Measurements from ENCODE around the gene MGAT5B.

MGAT5B gene

DNA sequence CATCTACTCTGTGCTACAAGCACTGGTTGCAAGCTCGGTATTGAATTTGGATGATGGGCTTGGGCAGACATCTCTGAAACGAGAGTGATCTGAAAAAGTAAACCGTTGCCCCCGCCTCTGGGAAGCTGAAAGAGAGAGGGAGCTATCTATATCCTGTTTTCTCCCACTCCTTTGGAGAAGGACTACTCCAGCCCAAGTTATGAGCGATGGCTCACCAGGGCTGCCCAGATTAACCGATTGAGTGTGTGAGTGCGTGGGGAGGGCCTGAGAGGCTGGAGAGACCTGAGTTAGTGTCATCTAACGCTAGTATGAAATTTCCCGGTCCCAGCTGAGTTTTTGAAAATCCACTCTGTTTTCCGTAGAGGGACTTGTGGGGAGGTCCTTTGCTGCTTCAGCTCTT is 11.5 kb downstream of the MGAT5B start:
- DNase-seq, result no peak

DNA sequence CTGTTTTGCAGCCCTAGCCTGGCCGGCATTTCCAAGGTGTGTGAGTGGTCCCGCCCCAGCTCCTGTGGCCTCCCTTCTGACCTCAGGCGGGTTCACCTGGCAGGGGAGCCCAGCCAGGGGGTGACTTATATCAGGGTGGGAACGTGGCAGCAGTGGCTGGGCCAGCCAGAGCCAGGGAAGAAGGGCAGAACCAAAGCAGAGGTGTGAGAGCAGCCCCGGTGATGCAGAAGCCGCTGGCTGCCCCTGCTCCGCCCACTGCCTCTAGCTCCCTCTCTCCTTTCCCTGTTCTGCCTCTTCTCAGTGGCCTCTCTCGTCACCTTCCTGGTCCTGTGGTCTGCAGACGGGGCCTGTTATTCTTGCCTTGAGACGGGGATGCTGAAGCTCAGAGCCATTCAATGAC is 12.1 kb downstream of the MGAT5B start:
- DNase-seq, result no peak

GRCh38 chr17:76880971-76881370 is 12.8 kb downstream of the MGAT5B start:
- DNase-seq, result no peak

GRCh38 chr17:76881408-76881807 is 13.2 kb downstream of the MGAT5B start:
- no peak for DNase-seq

DNA sequence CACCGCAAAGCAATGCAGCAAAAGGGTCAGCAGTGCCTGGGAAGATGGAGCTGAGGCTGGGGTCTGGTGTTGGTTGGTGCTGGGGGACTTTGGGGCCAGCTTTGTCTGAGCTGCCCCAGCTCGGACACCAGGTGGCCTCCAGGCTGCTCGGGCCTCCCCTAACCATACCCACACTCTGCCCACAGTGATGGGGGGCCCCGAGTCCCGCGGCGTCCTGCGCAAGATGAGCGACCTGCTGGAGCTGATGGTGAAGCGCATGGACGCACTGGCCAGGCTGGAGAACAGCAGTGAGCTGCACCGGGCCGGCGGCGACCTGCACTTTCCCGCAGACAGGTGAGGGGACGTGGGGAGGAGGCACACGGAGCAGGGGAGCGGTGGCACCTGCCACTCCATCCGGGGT is 13.8 kb downstream of the MGAT5B start:
- no peak for DNase-seq

DNA sequence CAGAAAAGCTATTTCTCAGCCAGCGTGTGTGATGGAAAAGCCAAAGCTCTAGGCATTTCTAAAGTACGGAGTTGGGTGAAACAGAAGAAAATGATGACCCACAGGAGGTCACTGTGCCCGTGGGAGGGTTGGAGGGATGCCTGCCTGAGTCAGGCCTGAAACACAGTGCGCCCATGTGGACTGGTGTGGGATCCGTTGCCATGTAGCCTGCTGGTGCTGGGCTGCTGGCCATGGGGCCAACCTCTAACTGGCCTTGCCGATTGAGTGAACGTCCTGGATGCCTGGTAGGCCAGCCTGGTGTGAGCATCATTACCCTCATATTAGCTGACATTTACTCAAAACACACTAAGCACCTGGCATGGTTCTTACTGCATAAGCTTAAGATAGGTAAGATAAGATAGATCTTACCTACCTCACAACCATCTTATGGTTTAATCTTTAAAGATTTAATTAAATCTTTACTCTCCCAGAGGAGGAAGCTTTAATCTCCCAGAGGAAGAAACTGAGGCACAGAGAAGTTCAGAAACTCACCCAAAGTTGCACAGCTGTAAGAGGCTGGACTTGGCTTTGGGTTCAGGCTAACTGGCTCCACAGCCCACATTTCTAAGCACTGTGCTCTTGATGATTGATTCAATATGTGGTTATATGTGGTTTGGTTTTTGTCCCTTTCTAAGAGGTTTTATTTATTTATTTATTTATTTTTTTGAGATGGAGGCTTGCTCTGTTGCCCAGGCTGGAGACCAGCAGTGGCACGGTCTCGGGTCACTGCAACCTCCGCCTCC is 15.7 kb downstream of the MGAT5B start:
- DNase-seq, result no peak

GRCh38 chr17:76884995-76885893 is 17.0 kb downstream of the MGAT5B start:
- no peak for DNase-seq

GRCh38 chr17:76885894-76886290 is 17.7 kb downstream of the MGAT5B start:
- DNase-seq, result no peak

- no peak for DNase-seq
Observed at GRCh38 chr17:76886395-76886794, 18.2 kb downstream of the MGAT5B start.

DNA sequence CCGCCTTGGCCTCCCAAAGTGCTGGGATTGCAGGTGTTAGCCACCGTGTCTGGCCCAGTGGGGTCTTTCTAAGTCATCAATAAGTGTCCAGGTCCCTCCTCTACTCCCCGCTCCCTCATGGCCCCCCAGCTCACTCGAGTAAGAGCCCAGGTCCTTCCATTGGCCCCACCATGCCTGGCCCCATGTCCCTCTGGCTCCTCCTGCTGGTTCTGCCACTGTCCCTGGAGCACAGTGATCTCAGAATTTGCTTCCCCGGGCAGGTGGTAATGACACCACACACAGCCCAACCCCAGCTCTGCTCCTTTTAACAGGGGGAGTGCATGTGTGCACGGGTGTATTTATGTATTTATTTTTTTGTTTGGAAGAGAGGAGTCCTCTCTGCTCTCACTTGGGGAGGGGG is 19.6 kb downstream of the MGAT5B start:
- no peak for DNase-seq

GRCh38 chr17:76888661-76889060 is 20.5 kb downstream of the MGAT5B start:
- no peak for DNase-seq

GRCh38 chr17:76889323-76889722 is 21.1 kb downstream of the MGAT5B start:
- no peak for DNase-seq

GRCh38 chr17:76892329-76892728 is 24.1 kb downstream of the MGAT5B start:
- DNase-seq, result no peak

DNA sequence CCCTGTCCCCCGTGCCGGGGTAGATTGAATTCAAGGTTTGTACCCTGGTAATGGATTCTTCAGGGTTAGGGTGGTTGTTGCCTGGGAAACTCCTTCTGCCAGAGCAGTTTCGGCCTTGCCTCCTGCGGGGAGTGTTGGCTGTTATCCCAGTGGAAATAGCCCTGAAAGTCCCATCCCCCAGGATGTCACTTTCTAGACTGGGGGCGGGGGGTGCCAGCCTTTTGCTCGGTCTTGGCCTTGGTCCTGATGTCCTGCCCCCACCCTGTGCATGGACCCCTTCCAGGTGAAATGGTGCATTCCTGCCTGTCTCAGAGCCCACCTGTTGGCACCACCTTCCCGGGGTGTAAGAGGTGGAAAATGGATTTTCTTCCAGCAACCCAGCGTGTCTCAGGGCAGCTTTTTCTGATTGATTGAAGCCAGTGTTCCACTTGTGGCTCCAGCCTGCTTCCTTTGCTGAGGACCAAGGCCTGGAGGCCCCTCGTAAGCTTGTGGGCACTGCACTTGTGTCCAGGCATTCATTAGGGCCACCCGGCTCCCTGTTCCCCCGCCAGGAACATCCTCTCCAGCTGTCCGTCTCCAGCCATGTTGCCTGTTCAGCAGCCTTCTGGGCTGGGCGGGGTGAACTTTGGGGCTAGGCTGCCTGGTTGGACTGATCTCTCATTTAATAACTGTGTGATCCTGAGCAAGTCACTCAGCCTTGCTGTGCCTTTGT is 25.6 kb downstream of the MGAT5B start:
- no peak for DNase-seq

DNA sequence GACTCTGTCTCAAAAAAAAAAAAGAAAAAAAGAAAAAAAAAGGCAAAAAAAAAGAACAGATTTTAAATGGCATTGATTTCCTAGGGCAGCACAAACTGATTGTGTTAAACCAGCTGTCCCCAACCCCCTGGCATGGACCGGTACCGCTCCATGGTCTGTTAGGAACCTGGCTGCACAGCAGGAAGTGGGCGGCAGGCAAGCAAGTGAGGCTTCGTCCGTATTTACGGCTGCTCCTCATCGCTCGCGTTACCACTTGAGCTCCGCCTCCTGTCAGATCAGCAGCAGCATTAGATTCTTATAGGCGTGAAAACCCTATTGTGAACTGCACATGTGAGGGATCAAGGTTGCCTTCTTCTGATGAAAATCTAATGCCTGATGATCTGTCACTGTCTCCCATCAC is 26.6 kb downstream of the MGAT5B start:
- DNase-seq, result no peak

DNA sequence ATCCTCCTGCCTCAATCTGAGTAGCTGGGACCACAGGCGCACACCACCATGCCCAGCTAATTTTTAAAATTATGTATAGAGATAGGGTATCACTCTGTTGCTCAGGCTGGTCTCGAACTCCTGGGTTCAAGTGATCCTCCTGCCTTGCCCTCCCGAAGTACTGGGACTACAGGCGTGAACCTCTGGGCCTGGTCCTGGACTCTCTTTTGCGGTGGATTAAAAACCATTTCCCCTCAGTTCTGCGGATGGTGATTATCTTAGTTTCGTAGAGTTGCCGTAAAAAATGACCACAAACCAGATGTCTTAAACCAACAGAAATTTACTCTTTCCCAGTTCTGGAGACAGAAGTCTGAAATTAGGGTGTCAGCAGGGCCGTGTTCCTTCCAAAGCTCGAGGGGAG is 28.8 kb downstream of the MGAT5B start:
- DNase-seq, result no peak

DNA sequence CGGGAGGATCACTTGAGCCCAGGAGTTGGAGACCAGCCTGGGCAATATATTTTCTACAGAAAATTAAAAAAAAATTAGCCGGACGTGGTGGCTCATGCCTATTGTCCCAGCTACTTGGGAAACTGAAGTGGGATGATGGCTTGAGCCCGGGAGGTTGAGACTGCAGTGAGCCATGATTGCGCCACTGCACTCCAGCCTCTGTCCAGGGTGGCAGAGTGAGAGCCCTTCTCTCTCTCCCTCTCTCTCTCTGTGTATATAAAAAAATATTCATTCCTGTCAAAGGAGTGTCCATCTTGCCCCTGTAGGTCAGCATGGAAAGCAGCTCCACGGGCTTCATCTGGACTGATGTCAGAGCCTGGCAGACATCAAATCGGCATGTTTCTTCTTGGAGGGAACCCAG is 31.2 kb downstream of the MGAT5B start:
- DNase-seq, result no peak

- DNase-seq, result no peak
Observed at GRCh38 chr17:76900723-76901122, 32.5 kb downstream of the MGAT5B start.

DNA sequence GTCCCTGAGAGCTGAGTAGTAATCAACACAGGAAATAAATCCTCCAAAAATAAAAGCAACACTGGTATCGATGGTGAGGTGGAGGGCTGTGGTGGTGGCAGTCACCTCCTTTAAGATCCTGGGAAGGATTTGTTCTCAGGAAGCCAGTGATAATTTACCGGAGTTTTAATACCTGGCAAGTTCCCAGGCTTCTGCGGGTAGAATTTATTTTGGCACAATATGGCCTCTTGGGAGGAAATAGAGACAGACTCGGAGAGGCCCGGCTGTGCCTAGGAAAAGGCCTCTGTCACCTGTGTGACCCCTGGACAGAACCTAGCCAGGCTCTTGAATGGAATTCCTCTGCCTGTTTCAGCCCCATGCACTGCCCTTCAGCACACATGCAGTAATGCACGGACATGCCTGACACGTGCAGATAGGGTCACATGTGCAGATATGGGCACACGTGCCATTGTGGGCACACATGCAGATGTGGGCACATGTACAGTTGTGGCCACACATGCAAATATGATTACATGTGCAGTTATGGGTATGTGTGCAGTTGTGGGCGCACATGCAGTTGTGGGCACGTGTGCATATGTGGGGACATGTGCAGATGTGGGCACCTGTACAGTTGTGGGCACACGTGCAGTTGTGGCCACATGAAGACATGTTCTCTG is 33.5 kb downstream of the MGAT5B start:
- DNase-seq, result no peak

DNA sequence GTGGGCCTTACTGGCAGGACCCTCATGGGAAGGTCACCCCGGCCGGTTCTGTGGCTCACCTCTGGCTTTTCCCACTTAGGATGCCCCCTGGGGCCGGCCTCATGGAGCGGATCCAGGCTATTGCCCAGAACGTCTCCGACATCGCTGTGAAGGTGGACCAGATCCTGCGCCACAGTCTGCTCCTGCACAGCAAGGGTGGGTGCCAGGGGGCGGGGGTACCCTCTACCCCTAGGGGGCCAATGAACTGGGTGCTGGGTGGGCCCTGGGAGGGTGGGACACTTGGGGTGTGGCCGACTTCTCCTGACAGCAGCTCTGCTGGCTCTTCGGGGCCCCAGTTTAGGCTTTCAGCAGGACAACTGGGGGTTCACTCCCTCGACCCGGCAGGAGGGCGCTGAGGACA is 34.3 kb downstream of the MGAT5B start:
- no peak for DNase-seq

GRCh38 chr17:76903631-76904030 is 35.4 kb downstream of the MGAT5B start:
- no peak for DNase-seq

DNA sequence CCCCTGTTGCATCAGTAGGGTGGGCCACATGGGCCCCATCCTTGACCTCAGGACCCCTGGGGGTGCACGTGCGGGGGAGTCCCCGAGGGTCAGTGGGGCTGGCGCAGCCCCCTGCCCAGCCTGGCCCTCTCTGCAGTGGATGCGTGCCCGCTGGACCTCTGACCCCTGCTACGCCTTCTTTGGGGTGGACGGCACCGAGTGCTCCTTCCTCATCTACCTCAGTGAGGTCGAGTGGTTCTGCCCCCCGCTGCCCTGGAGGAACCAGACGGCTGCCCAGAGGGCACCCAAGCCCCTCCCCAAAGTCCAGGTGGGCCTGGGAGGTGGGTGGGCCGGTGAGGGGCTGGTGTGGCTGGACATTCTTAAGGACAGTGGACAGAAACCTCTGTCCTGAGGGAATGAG is 35.9 kb downstream of the MGAT5B start:
- DNase-seq, result no peak

DNA sequence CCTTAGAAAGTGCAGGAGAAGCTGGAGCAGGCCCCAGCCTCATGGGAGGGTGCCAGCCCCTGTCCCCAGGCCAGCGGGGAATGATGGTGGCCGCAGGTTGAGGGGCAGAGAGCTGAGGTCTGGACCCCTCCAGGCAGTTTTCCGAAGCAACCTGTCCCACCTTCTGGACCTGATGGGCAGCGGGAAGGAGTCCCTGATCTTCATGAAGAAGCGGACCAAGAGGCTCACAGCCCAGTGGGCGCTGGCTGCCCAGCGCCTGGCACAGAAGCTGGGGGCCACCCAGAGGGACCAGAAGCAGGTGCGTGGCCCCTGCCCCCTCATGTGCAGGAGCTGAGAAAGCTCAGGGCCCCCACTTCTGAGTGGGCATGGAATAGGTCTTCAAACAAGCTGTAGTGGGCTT is 36.8 kb downstream of the MGAT5B start:
- DNase-seq, result no peak

Data from activated CD4-positive, alpha-beta T cell treated with anti-CD3 and anti-CD28 coated beads for 4 hours (primary cell).